GM21529 (cell line): ENCODE data around the gene GRM7.

ENCODE experiments used
- ATAC-seq: cut with Tn5 transposase; IDR thresholded peaks from one replicate; pipeline ENCODE4 v1.9.1; 2021; ENCODE audit not compliant: unreplicated experiment

Gene GRM7

GRCh38 chr3:7637694-7638093 is 776.8 kb downstream of the GRM7 start:
- no peak for ATAC-seq

DNA sequence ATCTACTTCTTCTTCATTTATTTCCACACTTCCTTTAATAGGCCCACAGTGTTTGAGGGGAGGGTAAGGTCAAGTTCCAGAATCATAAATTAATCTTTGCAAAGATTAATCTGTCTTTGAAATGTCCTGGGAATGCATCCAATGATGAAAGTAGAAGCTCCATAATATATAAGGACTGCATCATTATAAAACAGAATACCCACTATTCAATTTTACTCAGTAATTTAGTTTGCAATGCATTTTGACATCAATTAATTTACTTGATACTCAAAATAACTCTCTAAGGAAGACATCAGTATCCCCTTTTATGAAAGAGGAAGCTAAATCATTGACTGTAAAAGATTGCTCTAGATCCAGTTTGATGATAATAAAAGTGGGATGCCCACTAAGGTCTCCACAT is 777.2 kb downstream of the GRM7 start:
- ATAC-seq = no peak

DNA sequence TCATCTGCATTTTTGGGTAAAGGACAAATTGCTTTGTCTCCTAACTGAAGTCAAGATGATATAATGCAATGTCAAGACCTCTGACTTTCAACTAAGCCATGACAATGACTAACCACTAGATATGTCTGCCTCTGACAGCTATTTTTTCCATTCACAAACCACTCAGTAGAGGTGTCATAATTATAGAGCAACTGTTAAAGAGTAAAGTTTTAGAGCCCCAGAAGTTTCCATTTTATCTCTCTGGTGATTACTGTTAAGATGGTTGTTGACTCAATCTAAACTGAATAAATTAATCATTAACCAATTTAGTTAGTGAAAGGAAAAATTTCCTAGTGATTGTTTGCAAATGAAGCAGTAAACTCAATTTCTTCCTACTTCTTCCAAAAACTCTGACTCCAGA is 779.9 kb downstream of the GRM7 start:
- no peak for ATAC-seq

- ATAC-seq = no peak
Measured at GRCh38 chr3:7646851-7647250, 785.9 kb downstream of the GRM7 start.

- ATAC-seq = no peak
Measured at GRCh38 chr3:7650466-7650865, 789.6 kb downstream of the GRM7 start.

DNA sequence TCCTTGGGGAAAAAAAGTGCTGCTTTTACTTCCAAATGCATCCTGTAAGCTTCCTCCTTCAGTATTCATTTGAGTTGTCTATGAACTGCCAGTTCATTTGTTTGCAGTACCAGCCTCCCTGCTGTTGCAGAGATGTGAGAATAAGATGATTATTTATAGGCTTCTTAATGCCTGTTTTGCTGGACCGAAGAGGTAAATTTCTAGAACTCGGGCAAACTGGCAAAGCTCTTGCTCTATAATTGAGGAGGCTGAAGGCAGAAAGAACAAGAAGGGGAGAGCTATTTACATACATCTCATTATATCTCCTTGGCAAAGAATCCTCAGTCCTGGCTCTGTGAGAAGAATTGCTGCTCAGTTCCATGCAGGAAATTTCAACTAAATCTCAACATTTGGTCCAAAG is 790.4 kb downstream of the GRM7 start:
- no peak for ATAC-seq

DNA sequence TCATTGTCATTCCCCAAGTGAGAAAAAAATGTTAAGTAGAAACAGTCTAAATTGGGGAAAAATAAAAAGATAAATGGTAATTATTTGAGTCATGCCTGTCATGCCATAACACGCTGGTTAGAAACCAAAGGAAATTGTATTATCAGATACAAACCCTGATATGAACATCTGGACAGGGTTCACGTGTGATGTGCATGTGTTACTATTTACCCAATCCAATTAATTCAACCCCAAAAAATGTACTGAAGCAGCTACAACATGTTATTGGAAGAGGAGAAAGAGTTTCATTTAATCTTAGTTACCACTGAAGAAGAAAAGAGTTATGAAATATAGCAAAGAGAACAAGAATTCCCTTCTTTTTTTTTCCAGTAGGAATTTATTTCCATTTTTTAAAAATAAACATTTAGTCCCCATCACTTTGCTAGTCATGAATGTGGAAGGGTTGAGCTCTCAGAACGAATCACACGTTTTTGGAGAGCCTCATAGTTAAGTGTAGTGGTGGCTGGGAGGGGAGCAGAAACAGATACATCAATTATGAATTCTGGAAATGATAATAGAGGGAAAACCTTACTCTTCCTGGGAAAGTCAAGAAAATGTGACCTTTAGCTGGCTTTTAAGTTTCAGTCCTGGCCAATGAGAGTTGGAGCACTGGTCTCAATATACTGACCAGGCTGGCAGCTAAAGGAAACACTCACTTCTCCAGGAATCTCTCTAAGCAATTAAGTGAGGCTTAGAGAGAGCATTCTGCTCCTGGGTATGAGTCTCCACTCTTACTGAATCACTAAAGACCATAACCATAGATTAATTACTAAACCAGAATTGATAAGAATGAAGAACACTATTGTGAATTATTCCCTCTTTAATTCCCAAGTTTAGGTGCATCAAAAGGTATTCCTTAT is 796.5 kb downstream of the GRM7 start:
- no peak for ATAC-seq

DNA sequence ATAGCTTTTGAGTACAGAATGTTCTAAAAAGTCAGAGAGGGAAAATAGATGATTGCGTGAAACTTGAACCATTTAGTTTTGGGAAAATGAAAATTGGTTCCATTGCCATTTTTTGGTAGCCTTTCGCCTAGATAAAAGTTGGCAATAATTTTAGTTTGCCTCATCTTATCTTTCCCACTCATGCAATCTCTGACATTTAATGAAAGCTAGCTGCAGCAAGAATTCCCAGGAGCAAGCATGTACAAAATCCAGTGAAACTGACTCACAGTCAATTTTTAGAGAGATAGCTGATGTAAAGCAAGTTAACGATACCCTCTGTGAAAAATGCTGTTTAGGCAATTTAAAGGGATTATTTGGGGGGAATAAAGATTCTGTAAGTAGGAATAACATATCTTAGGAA is 797.4 kb downstream of the GRM7 start:
- no peak for ATAC-seq

GRCh38 chr3:7659079-7659478 is 798.2 kb downstream of the GRM7 start:
- ATAC-seq = no peak

- no peak for ATAC-seq
Measured at GRCh38 chr3:7663771-7664170, 802.9 kb downstream of the GRM7 start.

DNA sequence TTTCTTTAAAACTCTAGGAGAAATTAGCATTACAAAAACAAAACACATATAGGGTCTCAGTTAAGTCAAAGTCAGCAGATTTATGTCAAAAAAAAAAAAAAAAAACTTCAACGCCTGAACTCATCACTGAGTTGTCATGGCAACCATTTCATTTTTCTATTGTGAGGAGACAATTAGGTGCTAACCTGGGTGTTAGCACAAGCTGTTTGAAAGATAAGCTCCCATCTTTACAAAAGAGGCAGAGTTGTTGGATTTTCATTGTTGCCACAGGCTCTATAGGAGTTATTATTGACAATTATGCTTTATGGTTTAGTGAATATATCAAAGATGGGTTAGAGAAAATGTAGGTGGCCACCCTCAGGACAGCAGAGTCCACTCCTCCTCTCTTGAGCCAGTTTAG is 806.9 kb downstream of the GRM7 start:
- no peak for ATAC-seq

GRCh38 chr3:7669641-7670040 is 808.7 kb downstream of the GRM7 start:
- ATAC-seq = no peak

GRCh38 chr3:7678521-7678920 is 817.6 kb downstream of the GRM7 start:
- ATAC-seq = no peak

- no peak for ATAC-seq
Measured at GRCh38 chr3:7682822-7683229, 821.9 kb downstream of the GRM7 start.

GRCh38 chr3:7683426-7683825 is 822.5 kb downstream of the GRM7 start:
- no peak for ATAC-seq

- ATAC-seq = no peak
Measured at GRCh38 chr3:7684182-7684715, 823.3 kb downstream of the GRM7 start.

GRCh38 chr3:7687428-7688147 is 826.7 kb downstream of the GRM7 start:
- ATAC-seq = no peak

GRCh38 chr3:7692866-7693265 is 832.0 kb downstream of the GRM7 start:
- no peak for ATAC-seq

DNA sequence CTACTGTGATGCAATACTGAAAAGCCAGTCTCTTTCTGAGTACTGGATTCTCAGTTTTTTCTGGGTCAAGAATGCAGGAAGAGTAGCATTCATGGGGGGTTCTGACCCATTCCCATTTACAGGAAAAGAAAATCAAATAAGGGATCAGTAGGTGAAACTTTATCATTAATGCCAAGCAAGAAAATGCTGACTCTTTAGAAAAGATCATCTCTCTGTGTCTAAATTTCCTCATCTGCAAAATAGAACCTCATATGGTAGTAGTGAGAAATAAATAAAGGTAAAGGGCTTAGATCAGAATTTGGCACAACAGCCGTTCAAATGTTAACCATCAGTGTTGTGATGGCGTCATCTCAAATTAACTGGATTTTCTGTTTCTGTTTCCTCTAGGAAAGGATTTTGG is 833.1 kb downstream of the GRM7 start:
- no peak for ATAC-seq

DNA sequence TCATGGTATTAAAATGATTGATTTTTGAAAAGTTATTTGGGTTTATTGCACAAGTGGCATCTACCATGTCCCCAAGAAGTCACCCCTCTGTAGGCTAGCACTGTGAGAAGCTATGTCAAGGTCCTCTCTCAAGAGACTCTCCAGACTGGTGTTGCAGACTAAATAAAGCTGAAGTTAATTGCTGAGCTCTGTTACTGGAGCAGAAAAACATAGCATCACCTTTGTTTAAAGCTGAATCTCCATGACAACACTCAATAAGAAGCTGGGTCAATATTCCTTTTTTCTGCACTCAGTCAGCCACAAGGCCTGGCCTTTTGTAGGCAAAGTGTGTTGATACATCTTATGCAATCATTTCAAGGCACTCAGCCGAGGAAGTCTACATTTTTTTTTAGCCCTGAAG is 834.1 kb downstream of the GRM7 start:
- ATAC-seq = no peak

- ATAC-seq = no peak
Measured at GRCh38 chr3:7696320-7696719, 835.4 kb downstream of the GRM7 start.

DNA sequence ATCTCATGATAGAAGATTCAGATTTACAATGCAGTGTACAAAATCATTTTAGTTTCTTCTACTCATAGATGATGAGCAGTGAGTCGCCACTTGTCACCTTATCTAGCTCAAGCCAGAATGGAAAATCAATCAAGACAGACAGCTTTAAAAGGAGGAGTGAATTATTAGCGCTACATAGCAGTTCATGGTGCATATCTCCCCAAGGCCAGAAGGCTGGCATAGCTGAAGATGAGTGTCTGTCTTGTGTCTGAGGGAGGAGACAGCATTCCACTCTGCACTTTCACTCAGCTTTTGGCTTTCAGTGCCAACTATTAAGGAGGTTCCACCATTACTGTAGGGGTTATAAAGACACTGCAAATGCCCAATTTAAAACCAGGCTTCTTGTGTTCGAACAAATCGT is 836.6 kb downstream of the GRM7 start:
- no peak for ATAC-seq
